HG03469 (cell line): ENCODE data around the gene TBC1D21.
"Not testable (repeated sequence)": the region's sequence is repeated elsewhere in the genome, so short reads cannot be mapped to it uniquely, and the experiment has no call there.

Experiments
- ATAC-seq: cut with Tn5 transposase; IDR thresholded peaks from one replicate; pipeline ENCODE4 v1.9.1; 2021; ENCODE audit warnings: mild to moderate bottlenecking, moderate library complexity, moderate number of reproducible peaks; ENCODE audit not compliant: unreplicated experiment

Gene TBC1D21

DNA sequence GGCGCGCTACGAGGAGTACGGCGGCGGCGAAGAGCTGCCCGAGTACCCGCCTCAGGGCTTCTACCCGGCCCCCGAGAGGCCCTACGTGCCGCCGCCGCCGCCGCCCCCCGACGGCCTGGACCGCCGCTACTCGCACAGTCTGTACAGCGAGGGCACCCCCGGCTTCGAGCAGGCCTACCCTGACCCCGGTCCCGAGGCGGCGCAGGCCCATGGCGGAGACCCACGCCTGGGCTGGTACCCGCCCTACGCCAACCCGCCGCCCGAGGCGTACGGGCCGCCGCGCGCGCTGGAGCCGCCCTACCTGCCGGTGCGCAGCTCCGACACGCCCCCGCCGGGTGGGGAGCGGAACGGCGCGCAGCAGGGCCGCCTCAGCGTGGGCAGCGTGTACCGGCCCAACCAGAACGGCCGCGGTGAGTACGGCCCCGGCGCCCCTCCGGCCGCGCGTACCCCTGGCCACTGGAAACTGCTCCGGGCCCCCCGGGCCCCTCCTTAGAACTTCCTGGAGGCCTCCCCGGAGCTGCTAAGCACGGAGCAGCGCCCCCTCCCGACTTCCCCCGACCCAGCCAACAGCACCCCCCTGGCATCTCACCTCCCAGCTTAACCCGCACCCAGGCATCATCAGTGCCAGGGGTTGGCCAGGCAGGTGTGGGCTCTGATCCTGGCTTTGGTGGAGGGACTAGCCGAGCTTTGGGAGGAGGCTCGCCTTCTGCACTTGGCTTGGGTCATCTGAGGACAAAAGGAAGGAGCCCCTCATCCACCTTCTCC is 54.3 kb downstream of the TBC1D21 start:
- ATAC-seq: no peak

DNA sequence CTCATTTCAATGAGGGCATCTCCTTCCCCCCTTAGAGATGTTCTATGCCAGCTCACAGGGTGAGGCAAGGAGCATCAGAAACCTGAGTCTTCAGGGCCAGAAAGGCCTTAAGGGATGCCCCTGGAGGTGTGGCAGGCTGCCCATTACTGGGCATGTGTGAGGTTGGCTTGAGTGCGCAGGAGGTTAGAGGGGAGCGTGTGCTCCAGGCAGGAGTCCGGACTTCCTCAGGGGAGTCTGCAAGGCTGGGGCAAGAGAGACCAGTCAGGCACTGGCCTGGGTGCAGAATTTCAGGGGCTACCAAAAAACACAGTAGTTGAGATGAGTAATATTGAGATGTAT is 54.8 kb downstream of the TBC1D21 start:
- ATAC-seq: no peak

- ATAC-seq: no peak
Measured at GRCh38 chr15:73928971-73929627, 55.7 kb downstream of the TBC1D21 start.

- ATAC-seq: no peak
Measured at GRCh38 chr15:73930371-73930770, 57.0 kb downstream of the TBC1D21 start.

GRCh38 chr15:73930790-73931281 is 57.5 kb downstream of the TBC1D21 start:
- no peak for ATAC-seq

GRCh38 chr15:73931441-73931840 is 58.1 kb downstream of the TBC1D21 start:
- no peak for ATAC-seq

GRCh38 chr15:73932381-73933191 is 59.2 kb downstream of the TBC1D21 start:
- no peak for ATAC-seq

DNA sequence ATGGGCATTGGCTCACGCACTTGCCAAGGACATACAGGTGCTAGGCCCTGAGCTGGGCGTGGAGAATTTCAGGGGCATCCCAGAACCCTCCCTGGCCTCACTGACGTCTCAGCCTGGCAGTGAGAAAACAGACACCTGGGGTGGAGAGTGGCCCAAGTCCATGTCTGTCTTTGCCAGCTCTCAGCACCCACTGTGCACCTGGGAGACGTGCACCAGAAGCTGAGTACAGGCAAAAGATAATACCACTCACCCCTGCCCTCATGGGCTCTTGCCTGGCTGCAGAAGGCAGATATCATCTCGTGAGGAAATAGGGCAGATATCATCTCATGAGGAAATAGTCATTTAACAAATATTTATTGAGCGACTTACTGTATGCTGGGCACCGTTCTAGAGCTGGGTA is 60.9 kb downstream of the TBC1D21 start:
- no peak for ATAC-seq

DNA sequence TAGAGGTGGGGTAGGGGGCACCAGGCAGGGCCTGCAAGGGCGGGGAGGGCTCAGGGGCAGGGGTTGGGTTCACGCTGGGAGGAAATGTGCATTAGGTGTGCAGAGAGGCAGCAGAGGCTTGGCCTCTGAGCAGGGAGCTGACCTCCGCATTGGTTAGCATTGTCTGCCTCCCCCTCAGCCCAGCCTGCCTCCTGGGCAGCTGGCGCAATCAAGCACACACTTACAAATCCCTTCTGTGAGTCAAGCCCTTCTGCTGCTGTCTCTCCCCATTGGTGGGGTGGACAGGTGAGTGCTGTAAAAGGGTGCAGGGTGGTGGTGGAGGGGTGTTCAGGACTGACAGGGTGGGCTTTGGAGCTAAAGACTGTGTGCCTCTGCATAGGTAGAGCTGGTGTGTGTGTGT is 62.2 kb downstream of the TBC1D21 start:
- ATAC-seq: no peak

- ATAC-seq: no peak
Measured at GRCh38 chr15:73936181-73936580, 62.8 kb downstream of the TBC1D21 start.

GRCh38 chr15:73936588-73937290 is 63.4 kb downstream of the TBC1D21 start:
- ATAC-seq: no peak

GRCh38 chr15:73937296-73937695 is 63.9 kb downstream of the TBC1D21 start:
- no peak for ATAC-seq

DNA sequence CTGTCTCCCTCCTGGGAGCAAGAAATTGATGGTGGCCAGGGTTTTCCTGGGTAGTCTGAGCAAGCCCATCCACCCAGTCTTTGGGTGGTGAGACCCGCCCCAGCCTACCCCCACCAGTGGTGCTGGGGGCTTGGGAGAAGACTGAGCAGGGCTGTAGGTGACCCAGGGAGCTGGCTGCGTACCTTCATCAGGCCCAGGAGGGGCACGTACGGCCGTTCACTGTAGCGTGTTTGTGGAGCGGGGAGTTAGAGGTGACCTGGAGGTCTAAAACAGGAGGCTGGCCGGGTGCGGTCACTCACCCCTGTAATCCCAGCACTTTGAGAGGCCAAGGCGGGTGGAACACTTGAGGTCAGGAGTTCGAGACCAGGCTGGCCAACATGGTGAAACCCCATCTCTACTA is 64.4 kb downstream of the TBC1D21 start:
- no peak for ATAC-seq

DNA sequence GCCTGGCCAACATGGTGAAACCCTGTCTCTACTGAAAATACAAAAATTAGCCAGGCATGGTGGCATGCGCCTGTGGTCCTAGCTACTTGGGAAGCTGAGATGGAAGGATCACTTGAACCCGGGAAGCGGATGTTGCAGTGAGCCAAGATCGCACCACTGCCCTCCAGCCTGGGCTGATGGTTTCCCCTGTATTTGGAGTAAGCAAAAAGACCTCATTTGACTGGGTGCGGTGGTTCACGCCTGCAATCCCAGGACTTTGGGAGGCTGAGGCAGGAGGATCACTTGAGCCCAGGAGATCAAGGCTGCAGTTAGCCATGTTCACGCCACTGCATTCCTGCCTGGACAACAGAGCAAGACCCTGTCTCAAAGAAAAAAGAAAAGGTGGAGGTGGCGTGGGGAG is 65.2 kb downstream of the TBC1D21 start:
- ATAC-seq: not testable (repeated sequence)
